Measurements from ENCODE around the gene CBX5. TPM values are rescaled to one million over a fixed set of nuclear protein-coding genes. Genes with fewer than 3 reads are reported as not detected.

Gene CBX5
- total and polyA plus RNA-seq, 10 of the 15 experiments (the other 5 are each of a cell fraction or from before 2014, with no cell fraction given), result 46.7 to 138 (median 74.6) TPM

- no peak for TF ChIP-seq CUX1 (IDR thresholded peaks at IDR 0.05; ENCODE audit: insufficient replicate concordance, low read depth, low read length)
- peak; percentile 87; the same call in 1 of the 2 replicates for TF ChIP-seq SMAD5 (IDR thresholded peaks at IDR 0.05; ENCODE audit: low read depth)
- no peak for TF ChIP-seq TCF12 (IDR thresholded peaks at IDR 0.05; ENCODE audit: low read depth, low read length)
- TF ChIP-seq PBX3 (IDR thresholded peaks at IDR 0.05; ENCODE audit: insufficient replicate concordance, low read depth, low read length), result no peak
- peak; percentile 68; the same call in 2 of the 3 replicates for TF ChIP-seq POU2F2 (IDR thresholded peaks at IDR 0.05; ENCODE audit: borderline replicate concordance, low read depth, low read length)
- TF ChIP-seq BMI1 (IDR thresholded peaks at IDR 0.05; ENCODE audit: borderline replicate concordance), result 0 out of 2 replicates have a peak, but pooled peaks have one; percentile 29
- TF ChIP-seq BACH1 (IDR thresholded peaks at IDR 0.05; ENCODE audit: borderline replicate concordance), result peak; percentile 73; the same call in 1 of the 2 replicates
- no peak for TF ChIP-seq PAX8 (IDR thresholded peaks at IDR 0.05)
- TF ChIP-seq TARDBP (IDR thresholded peaks at IDR 0.05; ENCODE audit: borderline replicate concordance), result 0 out of 2 replicates have a peak, but pooled peaks have one; percentile 52
- TF ChIP-seq ZNF622 (IDR thresholded peaks at IDR 0.05), result no peak
- TF ChIP-seq POLR2A (IDR thresholded peaks at IDR 0.05; ENCODE audit: low read depth, low read length), result peak; percentile 81
These were observed 7.6 kb upstream of the CBX5 start (continued) for GRCh38 chr12:54287261-54288157.

Measured in GM12878 (cell line).